ENCODE data around the gene TP63. TPM values are rescaled to one million over a fixed set of nuclear protein-coding genes. Genes with fewer than 3 reads are reported as not detected.

The TP63 gene
- total RNA-seq, 4 donors from 2014 or later, result 1.5 to 2.5 TPM; not detected in 2

DNA sequence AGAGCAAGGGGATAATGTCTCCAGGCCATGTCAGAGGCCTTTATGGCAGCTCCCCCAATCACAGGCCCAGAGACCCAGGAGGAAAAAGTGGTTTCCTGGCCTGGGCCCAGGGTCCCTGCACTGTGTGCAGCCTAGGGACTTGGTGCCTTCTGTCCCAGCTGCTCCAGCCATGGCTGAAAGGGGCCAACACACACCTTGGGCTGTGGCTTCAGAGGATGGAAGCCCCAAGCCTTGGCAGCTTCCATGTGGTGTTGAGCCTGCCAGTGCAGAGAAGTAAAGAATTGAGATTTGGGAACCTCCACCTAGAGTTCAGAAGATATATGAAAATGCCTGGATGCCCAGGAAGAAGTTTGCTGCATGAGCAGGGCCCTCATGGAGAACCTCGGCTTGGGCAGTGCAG, 18.1 kb upstream of the TP63 start:
- no peaks in the 10 kb centered on the region for H3K4me1 ChIP-seq
- H3K4me3 ChIP-seq, result no peak overlapping the region
- TF ChIP-seq POLR2A (IDR thresholded peaks at IDR 0.05), result no peak
- TF ChIP-seq, protein P1, sequence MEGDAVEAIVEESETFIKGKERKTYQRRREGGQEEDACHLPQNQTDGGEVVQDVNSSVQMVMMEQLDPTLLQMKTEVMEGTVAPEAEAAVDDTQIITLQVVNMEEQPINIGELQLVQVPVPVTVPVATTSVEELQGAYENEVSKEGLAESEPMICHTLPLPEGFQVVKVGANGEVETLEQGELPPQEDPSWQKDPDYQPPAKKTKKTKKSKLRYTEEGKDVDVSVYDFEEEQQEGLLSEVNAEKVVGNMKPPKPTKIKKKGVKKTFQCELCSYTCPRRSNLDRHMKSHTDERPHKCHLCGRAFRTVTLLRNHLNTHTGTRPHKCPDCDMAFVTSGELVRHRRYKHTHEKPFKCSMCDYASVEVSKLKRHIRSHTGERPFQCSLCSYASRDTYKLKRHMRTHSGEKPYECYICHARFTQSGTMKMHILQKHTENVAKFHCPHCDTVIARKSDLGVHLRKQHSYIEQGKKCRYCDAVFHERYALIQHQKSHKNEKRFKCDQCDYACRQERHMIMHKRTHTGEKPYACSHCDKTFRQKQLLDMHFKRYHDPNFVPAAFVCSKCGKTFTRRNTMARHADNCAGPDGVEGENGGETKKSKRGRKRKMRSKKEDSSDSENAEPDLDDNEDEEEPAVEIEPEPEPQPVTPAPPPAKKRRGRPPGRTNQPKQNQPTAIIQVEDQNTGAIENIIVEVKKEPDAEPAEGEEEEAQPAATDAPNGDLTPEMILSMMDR (IDR thresholded peaks at IDR 0.05), result no peak
- H3K27ac ChIP-seq, result no peak overlapping the region
- intact Hi-C loops (cut with DNase I; ENCODE audit: low total_unique reads), result no loop called here
- H3K9me3 ChIP-seq, result no peaks in the 10 kb centered on the region
- no peaks in the 10 kb centered on the region for H3K27me3 ChIP-seq
- DNase-seq, result no peak
- H3K36me3 ChIP-seq, result no peaks in the 10 kb centered on the region

DNA sequence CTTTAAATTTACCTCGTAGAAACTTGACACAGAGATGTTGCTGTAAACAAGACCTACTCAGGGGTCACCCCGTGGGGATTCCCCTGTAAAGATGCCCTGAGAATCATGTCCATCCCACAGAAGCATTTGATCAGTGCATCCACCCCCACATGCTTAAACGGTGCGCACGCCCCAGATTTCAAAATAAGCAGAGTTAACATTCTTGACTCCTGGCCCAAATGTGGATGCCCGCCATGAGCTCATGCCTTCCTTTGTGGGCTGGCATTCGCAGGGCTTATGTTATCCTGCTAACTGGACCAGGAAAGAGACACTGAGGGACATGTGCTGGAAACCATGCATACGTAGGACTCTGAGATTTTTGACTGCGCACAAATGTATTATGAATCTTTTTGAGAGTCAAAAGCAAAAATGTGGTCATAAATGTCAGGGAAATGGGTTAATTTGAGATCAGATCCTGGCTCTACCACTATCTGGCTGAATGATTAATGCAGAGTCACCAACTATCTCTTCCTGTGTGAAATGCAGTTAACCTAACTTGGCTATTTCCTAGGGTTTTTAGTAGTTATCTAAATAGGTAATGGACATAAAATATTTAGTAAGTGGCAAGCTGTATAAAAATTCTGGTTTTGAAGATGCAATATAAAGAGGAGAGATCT, 9.1 kb upstream of the TP63 start:
- H3K27me3 ChIP-seq, result no peaks in the 10 kb centered on the region
- H3K27ac ChIP-seq, result no peak overlapping the region
- DNase-seq, result no peak
- intact Hi-C loops (cut with DNase I; ENCODE audit: low total_unique reads), result no loop called here
- no peaks in the 10 kb centered on the region for H3K9me3 ChIP-seq
- no peaks in the 10 kb centered on the region for H3K36me3 ChIP-seq
- no peak overlapping the region for H3K4me3 ChIP-seq
- TF ChIP-seq, protein P1 (IDR thresholded peaks at IDR 0.05), result no peak
- TF ChIP-seq POLR2A (IDR thresholded peaks at IDR 0.05), result no peak
- H3K4me1 ChIP-seq, result no peaks in the 10 kb centered on the region

DNA sequence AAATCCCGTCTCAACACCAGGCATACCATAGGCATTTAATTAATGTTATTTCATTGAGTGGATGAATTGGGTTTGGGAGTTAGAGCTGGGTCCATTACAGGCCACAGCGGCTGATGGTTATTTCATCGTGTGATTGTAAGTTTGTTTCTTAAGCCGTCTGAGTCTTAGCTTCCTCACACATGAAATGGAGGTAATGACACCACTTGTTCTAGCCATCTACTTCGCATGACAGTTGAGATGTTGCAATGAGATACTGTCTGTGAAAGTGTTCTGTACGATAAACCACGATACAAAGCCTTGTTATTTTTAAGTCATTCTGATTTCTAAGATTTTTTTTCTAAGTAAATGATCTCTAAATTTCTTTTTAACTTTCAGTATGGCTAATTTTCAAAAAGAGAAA, 8.6 kb upstream of the TP63 start:
- Histone ChIP-seq H3K27ac (no peak overlapping the region), H3K4me1 (no peaks in the 10 kb centered on the region), H3K36me3 (no peaks in the 10 kb centered on the region), H3K27me3 (no peaks in the 10 kb centered on the region), H3K9me3 (no peaks in the 10 kb centered on the region), H3K4me3 (no peak overlapping the region)
- TF ChIP-seq, protein P1 (IDR thresholded peaks at IDR 0.05), result no peak
- no peak for TF ChIP-seq POLR2A (IDR thresholded peaks at IDR 0.05)
- intact Hi-C loops (cut with DNase I; ENCODE audit: low total_unique reads), result no loop called here
- DNase-seq, result no peak

DNA sequence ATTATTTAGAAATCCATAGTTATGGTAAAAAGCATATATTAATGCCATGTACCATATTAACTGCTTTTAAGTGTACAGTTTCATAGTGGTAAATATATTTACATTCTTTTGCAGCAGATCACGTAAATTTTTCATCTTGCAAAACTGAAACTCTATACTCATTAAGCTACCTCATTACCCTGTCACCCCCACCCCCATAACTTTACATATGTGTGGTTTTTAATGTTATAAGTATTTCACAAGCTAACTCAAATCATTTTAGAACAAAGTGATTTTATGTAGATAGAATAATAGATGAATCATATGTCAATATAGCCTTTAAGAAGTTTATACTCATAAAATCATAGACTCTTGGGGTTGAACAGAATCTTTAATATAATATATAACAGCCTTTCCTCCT, 7.1 kb upstream of the TP63 start:
- TF ChIP-seq POLR2A (IDR thresholded peaks at IDR 0.05), result no peak
- TF ChIP-seq, protein P1 (IDR thresholded peaks at IDR 0.05), result no peak
- no peaks in the 10 kb centered on the region for H3K36me3 ChIP-seq
- H3K27me3 ChIP-seq, result no peaks in the 10 kb centered on the region
- intact Hi-C loops (cut with DNase I; ENCODE audit: low total_unique reads), result no loop called here
- no peak for DNase-seq
- H3K27ac ChIP-seq, result no peak overlapping the region
- no peak overlapping the region for H3K4me3 ChIP-seq
- H3K4me1 ChIP-seq, result no peaks in the 10 kb centered on the region
- H3K9me3 ChIP-seq, result no peaks in the 10 kb centered on the region

DNA sequence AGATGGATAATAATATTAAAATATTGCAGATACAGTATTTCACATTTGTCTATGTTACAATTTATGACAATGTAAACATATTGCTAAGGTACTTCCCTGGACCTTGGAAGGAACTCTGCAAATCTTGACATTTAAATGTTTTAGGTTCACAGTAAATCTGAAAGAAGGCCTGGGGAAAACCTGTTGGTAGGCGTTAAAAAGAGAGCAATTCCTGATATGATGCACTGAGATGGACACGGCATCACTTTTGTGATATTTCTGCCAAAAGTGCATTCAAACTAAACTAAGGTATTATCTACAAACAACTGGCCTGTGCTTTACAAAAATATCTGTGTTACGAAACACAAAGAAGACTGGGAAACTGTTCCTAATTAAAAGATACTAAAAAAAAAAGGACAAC, 6.1 kb upstream of the TP63 start:
- no peaks in the 10 kb centered on the region for H3K4me1 ChIP-seq
- no peaks in the 10 kb centered on the region for H3K9me3 ChIP-seq
- H3K27ac ChIP-seq, result no peak overlapping the region
- H3K4me3 ChIP-seq, result no peak overlapping the region
- H3K27me3 ChIP-seq, result no peaks in the 10 kb centered on the region
- DNase-seq, result no peak
- intact Hi-C loops (cut with DNase I; ENCODE audit: low total_unique reads), result no loop called here
- TF ChIP-seq POLR2A (IDR thresholded peaks at IDR 0.05), result no peak
- TF ChIP-seq, protein P1 (IDR thresholded peaks at IDR 0.05), result no peak
- no peaks in the 10 kb centered on the region for H3K36me3 ChIP-seq

Measured in uterus (tissue), 4 donors.